IPS DF 4.7 (cell line): ENCODE measurements around the gene CLEC4F.

Experiments used
- DNase-seq: peaks from one replicate; pipeline ENCODE4 v3.0.0-alpha.2; 2013; ENCODE audit warnings: low spot score; ENCODE audit errors: extremely low read depth

Gene CLEC4F

GRCh38 chr2:70820499-70820898 lies at the start of gene CLEC4F:
Gene CLEC4F (minus strand): TSS chr2:70820599. CDS start chr2:70820523, 76 bp downstream.
- no peak for DNase-seq

GRCh38 chr2:70868970-70869369 lies 48.6 kb upstream of the CLEC4F start:
- DNase-seq = no peak

GRCh38 chr2:70861777-70862625 lies 41.6 kb upstream of the CLEC4F start:
- peak; percentile 62 for DNase-seq

GRCh38 chr2:70855667-70856066 lies 35.3 kb upstream of the CLEC4F start:
- no peak for DNase-seq

GRCh38 chr2:70854411-70854810 lies 34.0 kb upstream of the CLEC4F start:
- DNase-seq = no peak

GRCh38 chr2:70852824-70853223 lies 32.4 kb upstream of the CLEC4F start:
- DNase-seq = no peak

GRCh38 chr2:70851704-70852103 lies 31.3 kb upstream of the CLEC4F start:
- no peak for DNase-seq

- DNase-seq = no peak
These were observed 30.5 kb upstream of the CLEC4F start for GRCh38 chr2:70850925-70851324.

- no peak for DNase-seq
These were observed 22.0 kb upstream of the CLEC4F start for GRCh38 chr2:70842401-70842800.

- no peak for DNase-seq
These were observed 17.9 kb upstream of the CLEC4F start for GRCh38 chr2:70837980-70838925.

GRCh38 chr2:70835643-70836042 lies 15.2 kb upstream of the CLEC4F start, which contains the start of gene CD207:
Gene CD207 (minus strand): TSS chr2:70835816. CDS start chr2:70835776, 40 bp downstream.
- no peak for DNase-seq

- no peak for DNase-seq
These were observed 14.5 kb upstream of the CLEC4F start for GRCh38 chr2:70834881-70835280.

- no peak for DNase-seq
These were observed 13.7 kb upstream of the CLEC4F start for GRCh38 chr2:70834106-70834505.

- no peak for DNase-seq
These were observed 12.8 kb upstream of the CLEC4F start for GRCh38 chr2:70833246-70833645.

GRCh38 chr2:70832386-70832785 lies 12.0 kb upstream of the CLEC4F start:
- no peak for DNase-seq

- no peak for DNase-seq
These were observed 11.5 kb upstream of the CLEC4F start for GRCh38 chr2:70831861-70832260.

- no peak for DNase-seq
These were observed 10.0 kb upstream of the CLEC4F start for GRCh38 chr2:70830366-70830765.

GRCh38 chr2:70829916-70830315 lies 9.5 kb upstream of the CLEC4F start:
- no peak for DNase-seq

- no peak for DNase-seq
These were observed 8.8 kb upstream of the CLEC4F start for GRCh38 chr2:70828914-70829824.

GRCh38 chr2:70828115-70828514 lies 7.7 kb upstream of the CLEC4F start:
- no peak for DNase-seq

- DNase-seq = no peak
These were observed 7.0 kb upstream of the CLEC4F start for GRCh38 chr2:70827388-70827787.
